GM19238 (cell line): ENCODE results near the gene DISC1.

Experiments
- DNase-seq: peaks from one replicate; pipeline ENCODE4 v3.0.0; 2011; ENCODE audit warnings: low spot score; ENCODE audit not compliant: insufficient read length

DISC1 gene

GRCh38 chr1:231695439-231696255 is 69.1 kb downstream of the DISC1 start:
- DNase-seq = no peak

GRCh38 chr1:231699784-231700183 is 73.2 kb downstream of the DISC1 start:
- no peak for DNase-seq

GRCh38 chr1:231701306-231701705 is 74.7 kb downstream of the DISC1 start:
- no peak for DNase-seq

GRCh38 chr1:231702331-231702730 is 75.7 kb downstream of the DISC1 start:
- no peak for DNase-seq

- DNase-seq = no peak
Observed at GRCh38 chr1:231702804-231703203, 76.2 kb downstream of the DISC1 start.

- no peak for DNase-seq
Observed at GRCh38 chr1:231705806-231706760, 79.5 kb downstream of the DISC1 start.

- DNase-seq = no peak
Observed at GRCh38 chr1:231706934-231707333, 80.3 kb downstream of the DISC1 start.

GRCh38 chr1:231707407-231707806 is 80.8 kb downstream of the DISC1 start:
- no peak for DNase-seq

GRCh38 chr1:231708394-231708793 is 81.8 kb downstream of the DISC1 start:
- DNase-seq = no peak

GRCh38 chr1:231714440-231714839 is 87.8 kb downstream of the DISC1 start:
- DNase-seq = no peak

- DNase-seq = no peak
Observed at GRCh38 chr1:231715816-231716722, 89.5 kb downstream of the DISC1 start.

GRCh38 chr1:231716879-231717278 is 90.3 kb downstream of the DISC1 start:
- no peak for DNase-seq

- no peak for DNase-seq
Observed at GRCh38 chr1:231719485-231720183, 93.0 kb downstream of the DISC1 start.

GRCh38 chr1:231720652-231721325 is 94.2 kb downstream of the DISC1 start:
- no peak for DNase-seq

- DNase-seq = no peak
Observed at GRCh38 chr1:231721436-231721835, 94.8 kb downstream of the DISC1 start.

GRCh38 chr1:231722356-231722755 is 95.8 kb downstream of the DISC1 start:
- no peak for DNase-seq

- DNase-seq = no peak
Observed at GRCh38 chr1:231723146-231723545, 96.6 kb downstream of the DISC1 start.

GRCh38 chr1:231724041-231724440 is 97.5 kb downstream of the DISC1 start:
- no peak for DNase-seq

- no peak for DNase-seq
Observed at GRCh38 chr1:231724876-231725647, 98.5 kb downstream of the DISC1 start.
